ENCODE results near the gene ELFN2. TPM values are rescaled to one million over a fixed set of nuclear protein-coding genes. Genes with fewer than 3 reads are reported as not detected.

The ELFN2 gene
- total and polyA plus RNA-seq, 2 donors (not counting 3 experiments of a cell fraction or from before 2014, with no cell fraction given): 0.41 to 1.3 TPM

DNA sequence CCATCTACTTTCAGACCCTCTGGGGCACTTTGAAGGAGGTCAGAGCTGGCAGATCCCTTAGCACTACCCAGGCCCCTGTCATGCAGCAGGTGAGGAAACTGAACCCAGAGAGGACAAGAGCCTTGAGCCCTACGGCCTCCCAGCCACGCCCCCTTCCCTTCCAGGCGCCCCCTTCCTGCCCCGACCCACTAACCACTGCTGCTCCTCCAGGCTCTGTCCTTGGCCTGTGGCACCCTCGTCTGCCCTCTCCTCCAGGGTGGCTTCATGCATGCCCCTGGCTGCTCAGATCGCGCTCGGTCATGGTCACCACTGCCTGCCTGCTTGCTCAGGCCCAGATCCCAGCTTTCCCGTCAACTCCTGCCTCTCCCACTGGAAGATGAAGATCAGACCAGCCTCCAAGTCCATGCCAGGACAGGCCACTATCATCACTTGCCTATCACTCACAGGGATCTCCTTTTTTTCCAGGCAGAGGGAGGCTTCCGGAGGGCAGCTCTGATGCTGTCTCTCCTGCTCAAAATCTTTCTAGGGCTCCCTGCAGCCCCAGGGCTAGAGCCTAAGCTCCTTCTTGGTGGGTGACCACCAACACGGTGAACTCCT lies 30.7 kb downstream of the ELFN2 start:
- no TSS peak for BruUV-seq (replicated peaks)
- Histone ChIP-seq H3K4me1 (ENCODE audit: control insufficient read depth, extremely low read depth, insufficient read depth, low read length) (no peaks in the 10 kb centered on the region), H3K9ac (replicated peaks; ENCODE audit: extremely low read depth, insufficient read depth, low read length) (no peak overlapping the region), H3K27me3 (ENCODE audit: control insufficient read depth in 2 of 2, insufficient read depth in 2 of 2, low read length in 2 of 2) (no peaks in the 10 kb centered on the region), H3K9me1 (replicated peaks; ENCODE audit: control insufficient read depth, extremely low read depth, insufficient read depth, low read length) (no peaks in the 10 kb centered on the region), H3K9me3 (replicated peaks; ENCODE audit: control insufficient read depth, insufficient read depth, low read length) (no peaks in the 10 kb centered on the region), H2AFZ (ENCODE audit: low read depth, low read length) (no peak overlapping the region), H3K27ac (ENCODE audit: insufficient read depth, low read depth, low read length) (no peak overlapping the region), H4K20me1 (replicated peaks; ENCODE audit: control insufficient read depth, extremely low read depth, insufficient read depth, low read length) (no peaks in the 10 kb centered on the region), H3K79me2 (ENCODE audit: control insufficient read depth, insufficient read depth, low read length) (no peaks in the 10 kb centered on the region), H3K36me3 (ENCODE audit: control insufficient read depth in 2 of 2, extremely low read depth in 1 of 2, insufficient read depth in 2 of 2, low read length in 2 of 2) (no peaks in the 10 kb centered on the region), H3K4me3 (replicated peaks in 1 of 3; ENCODE audit: insufficient read depth in 1 of 3, low read depth in 1 of 3, low read length in 3 of 3) (no peak overlapping the region), H3K4me2 (ENCODE audit: insufficient read depth, low read length) (no peak overlapping the region)
- intact Hi-C loops (cut with micrococcal nuclease) (no loop called here), dilution Hi-C loops (cut with MboI; ENCODE audit: extremely low pct_ligation_motif_present, low sequenced_read_pairs) (no loop called here)
- TF ChIP-seq POLR2A (IDR thresholded peaks at IDR 0.05; ENCODE audit: low read depth, low read length): no peak
- TF ChIP-seq POLR2AphosphoS5 (IDR thresholded peaks at IDR 0.05; ENCODE audit: insufficient read depth, low read depth, low read length): no peak
- TF ChIP-seq JUN (IDR thresholded peaks at IDR 0.05; ENCODE audit: borderline replicate concordance, insufficient read depth, insufficient read length, low read depth): no peak
- no peak for TF ChIP-seq CTCF (IDR thresholded peaks at IDR 0.05; ENCODE audit: extremely low read depth in 1 of 2, insufficient read depth in 1 of 2, low read depth in 1 of 2, low read length in 2 of 2)
- no peak for TF ChIP-seq EZH2 (IDR thresholded peaks at IDR 0.05; ENCODE audit: borderline replicate concordance, low read depth, low read length, severe bottlenecking)
- TF ChIP-seq FOS (IDR thresholded peaks at IDR 0.05; ENCODE audit: borderline replicate concordance, insufficient read depth, low read length): no peak
- TF ChIP-seq GATA2 (IDR thresholded peaks at IDR 0.05; ENCODE audit: insufficient read depth, insufficient read length, low read depth, low read length): no peak
- no peak for TF ChIP-seq MYC (IDR thresholded peaks at IDR 0.05; ENCODE audit: low read depth, low read length)
- TF ChIP-seq, protein P1, sequence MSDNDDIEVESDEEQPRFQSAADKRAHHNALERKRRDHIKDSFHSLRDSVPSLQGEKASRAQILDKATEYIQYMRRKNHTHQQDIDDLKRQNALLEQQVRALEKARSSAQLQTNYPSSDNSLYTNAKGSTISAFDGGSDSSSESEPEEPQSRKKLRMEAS (IDR thresholded peaks at IDR 0.05; ENCODE audit: insufficient read depth, insufficient read length): no peak
- FAIRE-seq (no peak), DNase-seq (ENCODE audit: low read depth, low spot score) (no peak)
- ChIA-PET POLR2A (no interaction called here), CTCF (interaction anchor here (1.0 to 1.5 kb wide), 3 partner anchors 15 to 79 kb away, joined by 3 to 4 read pairs (median 3); no protein-coding TSS in a partner anchor)

Data from endothelial cell of umbilical vein (primary cell).